Epithelial cell of esophagus (primary cell): ENCODE data around the gene CEP41.

Experiments
- DNase-seq: peaks from one replicate; pipeline ENCODE4 v3.0.0; 2010; ENCODE audit warnings: low read depth
- H3K4me3 ChIP-seq: 2 replicates; pipeline ENCODE4 v1.5.1; 2011; ENCODE audit warnings: mild to moderate bottlenecking, low read length, control low read depth
- TF ChIP-seq, protein P1 (sequence below): IDR thresholded peaks from 2 replicates; pipeline ENCODE4 v1.5.1; 2011; ENCODE audit warnings: low read depth, mild to moderate bottlenecking, low read length, control low read depth, inconsistent platforms; ENCODE audit not compliant: insufficient read depth; ENCODE audit errors: missing control alignments

CEP41 gene, protein sequence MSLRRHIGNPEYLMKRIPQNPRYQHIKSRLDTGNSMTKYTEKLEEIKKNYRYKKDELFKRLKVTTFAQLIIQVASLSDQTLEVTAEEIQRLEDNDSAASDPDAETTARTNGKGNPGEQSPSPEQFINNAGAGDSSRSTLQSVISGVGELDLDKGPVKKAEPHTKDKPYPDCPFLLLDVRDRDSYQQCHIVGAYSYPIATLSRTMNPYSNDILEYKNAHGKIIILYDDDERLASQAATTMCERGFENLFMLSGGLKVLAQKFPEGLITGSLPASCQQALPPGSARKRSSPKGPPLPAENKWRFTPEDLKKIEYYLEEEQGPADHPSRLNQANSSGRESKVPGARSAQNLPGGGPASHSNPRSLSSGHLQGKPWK

DNA sequence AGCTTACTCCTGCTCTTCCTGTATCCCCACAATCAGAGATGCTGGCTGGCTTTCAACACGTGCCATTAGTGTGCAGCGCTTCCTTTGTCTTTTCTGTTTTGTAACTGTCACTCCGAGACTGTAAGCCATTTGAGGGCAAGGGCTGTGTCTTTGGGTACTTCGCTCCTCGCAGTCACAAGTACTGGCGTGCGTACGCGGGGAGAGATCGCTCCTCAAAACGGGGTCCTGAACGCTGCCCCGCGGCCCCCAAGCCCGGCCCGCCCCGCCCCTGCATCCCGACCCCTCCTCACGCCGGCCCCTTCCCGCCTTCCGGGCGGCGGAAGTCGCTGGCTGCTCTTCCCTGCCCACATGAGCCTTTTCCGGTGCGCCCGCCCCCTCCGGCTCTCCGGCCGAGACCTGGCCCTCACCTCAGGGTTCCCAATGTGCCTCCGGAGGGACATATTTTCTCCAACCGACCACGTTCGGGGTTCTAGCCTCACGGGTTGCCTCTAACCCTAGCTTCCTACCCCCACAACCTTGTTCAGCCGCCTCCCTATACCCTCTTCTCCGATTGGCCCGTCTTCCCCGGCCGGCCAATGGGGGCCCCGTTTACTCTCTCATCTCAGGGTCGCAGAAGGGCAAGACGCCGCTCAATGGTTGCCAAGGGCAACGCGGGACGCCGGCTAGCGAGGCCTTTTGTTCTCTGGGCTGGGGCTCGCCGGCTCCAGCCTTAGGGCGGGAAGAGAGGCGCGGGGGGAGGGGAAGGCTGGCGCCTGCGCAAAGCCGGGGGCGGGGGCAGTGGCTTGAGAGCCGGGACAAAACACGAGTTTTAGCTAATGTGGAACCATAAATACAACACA is at the start of gene CEP41:
Gene CEP41 (minus strand): TSS at position 490 of the 839 bp plus-strand sequence. CDS start 50 bp downstream, at position 440.
- DNase-seq = peak; percentile 93
- peak within 1 kb of the TSS; percentile 77 for H3K4me3 ChIP-seq
- TF ChIP-seq, protein P1, sequence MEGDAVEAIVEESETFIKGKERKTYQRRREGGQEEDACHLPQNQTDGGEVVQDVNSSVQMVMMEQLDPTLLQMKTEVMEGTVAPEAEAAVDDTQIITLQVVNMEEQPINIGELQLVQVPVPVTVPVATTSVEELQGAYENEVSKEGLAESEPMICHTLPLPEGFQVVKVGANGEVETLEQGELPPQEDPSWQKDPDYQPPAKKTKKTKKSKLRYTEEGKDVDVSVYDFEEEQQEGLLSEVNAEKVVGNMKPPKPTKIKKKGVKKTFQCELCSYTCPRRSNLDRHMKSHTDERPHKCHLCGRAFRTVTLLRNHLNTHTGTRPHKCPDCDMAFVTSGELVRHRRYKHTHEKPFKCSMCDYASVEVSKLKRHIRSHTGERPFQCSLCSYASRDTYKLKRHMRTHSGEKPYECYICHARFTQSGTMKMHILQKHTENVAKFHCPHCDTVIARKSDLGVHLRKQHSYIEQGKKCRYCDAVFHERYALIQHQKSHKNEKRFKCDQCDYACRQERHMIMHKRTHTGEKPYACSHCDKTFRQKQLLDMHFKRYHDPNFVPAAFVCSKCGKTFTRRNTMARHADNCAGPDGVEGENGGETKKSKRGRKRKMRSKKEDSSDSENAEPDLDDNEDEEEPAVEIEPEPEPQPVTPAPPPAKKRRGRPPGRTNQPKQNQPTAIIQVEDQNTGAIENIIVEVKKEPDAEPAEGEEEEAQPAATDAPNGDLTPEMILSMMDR = no peak

DNA sequence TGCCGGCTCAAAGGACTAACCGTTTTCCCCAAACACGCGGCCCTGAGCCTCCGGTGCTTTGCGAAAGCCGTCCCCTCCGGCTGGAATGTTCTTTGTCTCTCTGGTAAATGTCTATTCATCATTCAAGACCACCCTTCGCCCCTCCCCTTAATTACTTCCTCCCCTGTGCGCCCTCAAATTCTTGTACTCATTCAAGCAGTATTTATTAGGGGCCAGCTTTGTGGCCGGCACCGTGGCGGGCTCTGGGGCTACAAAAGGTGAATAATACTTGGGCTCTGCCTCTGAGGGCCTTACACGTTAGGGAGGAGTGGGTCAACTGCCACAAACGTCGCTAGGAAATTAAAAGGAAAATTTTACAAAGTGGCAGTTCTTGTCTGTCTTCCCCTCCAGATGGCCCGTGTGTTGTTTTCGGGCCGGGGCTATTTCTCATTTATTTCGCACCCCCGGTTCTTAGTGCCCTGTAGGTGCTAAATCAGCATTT is 49.5 kb upstream of the CEP41 start:
- TF ChIP-seq, protein P1 = no peak

DNA sequence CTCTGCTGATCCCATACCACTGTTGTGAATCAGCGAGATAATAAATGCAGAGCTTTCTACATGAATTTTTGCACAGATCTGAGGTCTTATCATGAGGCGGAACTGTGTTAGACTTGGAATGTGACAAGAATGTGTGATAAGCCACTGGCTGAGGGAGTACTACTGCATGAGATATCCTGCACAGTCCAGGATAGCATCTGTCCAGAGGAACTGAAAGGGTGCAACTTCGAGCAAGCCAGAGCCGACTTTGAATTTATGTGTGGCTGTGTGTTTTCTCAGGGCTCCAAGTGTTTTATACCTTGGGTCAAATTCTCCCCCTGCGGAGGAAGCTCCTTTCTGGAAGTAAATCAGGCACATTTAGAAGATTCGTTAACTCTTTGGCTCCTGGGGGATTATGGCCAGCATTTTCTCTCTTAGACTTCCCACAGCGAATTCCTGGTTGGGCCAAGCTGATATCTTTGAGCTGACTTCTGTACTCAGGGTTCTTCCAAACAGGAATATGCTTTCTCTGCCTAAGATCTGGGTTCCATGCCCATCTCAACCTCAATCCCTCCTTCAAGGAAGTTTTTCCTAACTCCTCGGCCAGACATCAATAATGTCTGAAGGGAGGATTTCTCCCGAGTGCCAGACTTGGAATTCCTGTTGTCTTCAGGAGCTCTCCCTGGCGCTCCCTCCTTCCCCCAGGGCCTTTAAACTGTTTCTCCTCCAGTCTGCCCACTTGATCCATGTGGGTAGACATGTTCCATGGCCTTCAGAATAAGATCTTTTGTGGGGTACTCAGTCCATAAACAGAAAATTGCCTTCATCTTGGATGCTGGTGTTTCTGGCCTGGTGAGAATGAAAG is 48.5 kb upstream of the CEP41 start:
- TF ChIP-seq, protein P1 = no peak
- no peak for DNase-seq
- H3K4me3 ChIP-seq = no peak overlapping the region

More for the DNA sequence above, 49.5 kb upstream of the CEP41 start:
- no peak for DNase-seq
- peak overlapping the region; percentile 9 for H3K4me3 ChIP-seq

DNA sequence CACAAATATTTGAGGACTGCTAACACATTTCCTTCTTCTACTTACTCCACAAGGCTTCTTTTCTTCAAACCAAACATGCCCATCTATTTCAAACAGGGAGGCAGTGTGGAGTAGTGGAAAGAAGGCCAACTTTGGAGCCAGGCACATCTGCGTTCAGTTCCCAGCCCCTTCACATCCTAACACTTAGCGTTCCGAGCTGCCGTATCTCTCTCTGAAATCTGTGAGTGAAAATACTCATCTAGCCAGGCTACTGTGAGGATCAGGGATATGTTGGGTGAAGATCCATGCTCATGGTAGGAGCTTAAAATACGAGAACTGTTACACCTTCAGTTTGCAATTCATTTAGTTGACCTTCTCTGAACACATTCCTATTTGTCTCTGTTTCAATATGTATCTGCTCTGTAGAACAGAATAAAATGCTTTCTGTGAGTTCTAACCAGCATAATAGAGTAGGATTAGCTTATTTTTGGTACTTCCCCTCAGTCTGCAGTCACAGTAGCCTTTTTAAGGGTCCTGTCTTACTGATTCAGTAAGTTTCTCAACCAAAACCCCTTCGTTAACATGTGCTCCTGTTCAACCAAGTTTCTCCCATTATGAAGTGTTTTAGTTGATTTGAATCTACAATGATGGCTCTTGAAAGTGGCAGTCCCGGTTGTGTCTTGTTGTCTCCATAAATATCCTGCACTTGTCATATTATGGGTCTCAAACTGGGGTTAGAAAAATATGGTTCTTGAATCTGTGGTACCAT is 47.8 kb upstream of the CEP41 start:
- TF ChIP-seq, protein P1 = no peak
- no peak overlapping the region for H3K4me3 ChIP-seq
- no peak for DNase-seq

DNA sequence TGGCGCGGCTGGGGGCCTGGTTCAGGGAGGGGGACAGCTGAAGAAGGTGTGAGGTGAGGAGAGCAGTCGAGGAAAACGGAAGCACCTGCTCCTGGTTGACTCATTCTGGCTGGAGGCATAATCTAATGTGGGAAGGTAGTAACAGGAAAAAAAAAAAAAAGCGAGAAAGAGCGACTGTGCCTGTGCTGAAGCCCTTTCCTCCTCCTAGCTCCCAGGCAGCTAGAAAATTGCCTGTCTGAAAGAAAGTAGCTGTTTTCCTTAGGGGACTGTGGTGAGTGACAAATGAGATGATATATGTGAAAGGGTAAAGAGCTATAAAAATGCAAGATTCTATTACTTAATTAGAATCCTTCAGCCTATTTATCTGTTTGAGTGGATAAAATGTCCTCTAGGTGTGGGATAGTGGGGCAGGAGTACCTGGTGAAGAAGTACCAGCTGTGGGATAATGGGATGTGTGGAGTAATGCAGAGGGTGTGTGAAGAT is 46.2 kb upstream of the CEP41 start:
- H3K4me3 ChIP-seq = peak overlapping the region; percentile 53
- TF ChIP-seq, protein P1 = no peak
- DNase-seq = peak; percentile 72
